T-helper 2 cell (primary cell): ENCODE measurements around the gene SLC26A6.

Source experiments
- DNase-seq, 5 experiments: peaks; one replicate each; pipeline versions ENCODE4 v3.0.0 to v3.0.0-alpha.2; 2012 to 2022

The SLC26A6 gene

DNA sequence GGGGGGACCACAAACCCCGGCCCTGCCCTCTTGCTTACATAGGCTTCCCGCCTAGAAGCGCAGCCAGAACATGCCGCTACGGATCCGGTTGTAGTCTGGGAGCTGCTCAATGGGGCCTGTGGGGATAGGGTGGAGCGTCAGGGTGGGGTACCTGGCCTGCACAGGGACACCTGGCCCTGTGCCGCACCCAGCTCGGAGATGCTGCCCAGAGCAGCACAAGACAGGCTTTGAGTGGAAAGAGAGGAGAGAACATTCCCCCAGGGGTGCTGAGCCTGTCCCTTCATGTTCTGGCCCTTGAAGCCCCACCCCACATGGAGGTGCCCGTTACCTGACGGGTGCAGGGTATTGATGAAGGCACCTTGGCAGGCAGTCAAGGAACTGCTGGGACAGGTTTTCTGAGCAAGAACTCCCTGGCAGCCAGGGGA is 36.2 kb downstream of the SLC26A6 start:
- no peak for DNase-seq

DNA sequence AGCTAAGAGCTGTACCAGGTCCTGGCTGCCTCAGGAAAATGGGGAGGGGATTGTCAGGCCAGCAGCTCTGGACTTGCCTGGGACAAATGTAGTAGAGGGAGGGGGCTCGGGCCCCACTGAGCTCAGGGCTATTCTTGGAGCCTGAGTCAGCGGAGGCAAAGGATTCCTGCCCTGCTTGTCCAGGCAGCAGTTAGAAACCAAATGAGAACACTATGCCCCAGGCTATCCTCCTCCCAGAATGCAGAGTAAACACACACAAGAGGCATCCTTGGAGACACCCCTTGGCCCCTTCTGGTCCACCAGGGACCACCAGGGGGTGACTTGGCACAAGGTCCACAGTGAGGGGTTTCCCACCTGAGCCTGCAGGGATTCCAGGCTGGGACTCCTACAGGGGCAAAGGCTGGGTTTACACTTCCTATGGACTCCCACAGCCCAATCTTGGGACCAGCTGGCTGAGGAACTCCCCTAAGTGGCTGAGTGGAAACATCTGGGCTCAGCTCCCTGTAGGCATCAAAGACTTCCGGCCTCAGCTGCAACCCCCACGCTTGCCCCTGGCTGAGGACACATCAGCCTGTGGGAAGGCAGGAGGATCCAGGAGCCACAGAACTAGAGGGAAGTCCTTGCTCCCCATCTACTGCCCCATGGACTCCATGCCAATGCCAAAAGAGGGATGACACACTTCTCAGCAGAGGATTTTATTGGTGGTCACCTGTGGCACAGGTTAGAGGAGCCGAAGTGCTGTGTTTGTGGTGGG is 36.8 kb downstream of the SLC26A6 start:
- no peak for DNase-seq

- DNase-seq = no peak
These were observed 37.9 kb downstream of the SLC26A6 start for GRCh38 chr3:48597408-48597800.

GRCh38 chr3:48596676-48597407 is 38.4 kb downstream of the SLC26A6 start:
- no peak for DNase-seq

DNA sequence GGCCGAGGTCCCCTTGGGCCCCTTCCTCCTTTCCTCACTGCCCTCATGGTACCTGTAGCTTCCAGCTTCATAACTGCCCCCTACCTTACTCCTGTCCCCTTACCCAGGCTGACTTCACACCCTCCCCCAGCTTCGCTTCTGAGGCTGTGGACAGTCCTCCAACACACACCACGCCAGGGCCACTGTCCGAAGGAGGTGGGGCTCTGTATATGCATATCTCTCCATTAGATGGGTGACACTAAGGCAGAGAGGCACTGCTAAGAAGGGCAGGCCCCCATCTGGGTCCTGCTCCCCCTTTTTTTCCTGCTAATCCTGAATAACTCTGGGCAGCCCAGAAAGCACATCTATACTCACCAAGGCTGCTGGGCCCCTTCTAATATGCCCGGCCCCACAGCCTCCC is 39.1 kb downstream of the SLC26A6 start:
- DNase-seq = no peak

DNA sequence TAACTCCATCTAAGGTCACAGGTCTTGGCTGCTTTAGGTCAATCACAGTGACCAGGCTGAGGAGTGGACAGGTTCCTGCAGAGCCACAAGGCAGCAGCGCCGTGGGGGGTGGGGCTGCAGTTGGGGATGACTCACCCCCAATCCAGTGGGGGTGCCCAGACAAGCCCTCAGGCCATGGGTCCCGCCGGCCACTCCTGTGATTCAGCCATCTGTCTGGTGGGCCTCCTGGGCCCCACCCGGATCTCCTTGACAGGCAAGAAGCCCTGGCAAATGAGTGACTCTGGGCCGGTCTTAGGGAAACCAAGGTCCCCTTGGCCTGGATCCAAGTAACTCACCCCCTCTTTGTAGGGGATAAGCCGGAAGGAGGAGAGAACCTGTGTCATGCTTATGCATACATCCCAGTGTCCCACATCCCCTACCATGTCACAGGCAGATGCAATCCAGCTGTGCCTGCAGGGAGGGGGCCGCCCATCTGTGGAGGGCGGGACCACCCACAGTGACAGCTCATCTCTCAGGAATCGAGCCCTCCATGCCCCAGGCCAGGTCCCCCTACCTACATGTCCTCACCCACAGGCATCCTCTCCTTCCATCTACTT is 39.6 kb downstream of the SLC26A6 start:
- DNase-seq = no peak

DNA sequence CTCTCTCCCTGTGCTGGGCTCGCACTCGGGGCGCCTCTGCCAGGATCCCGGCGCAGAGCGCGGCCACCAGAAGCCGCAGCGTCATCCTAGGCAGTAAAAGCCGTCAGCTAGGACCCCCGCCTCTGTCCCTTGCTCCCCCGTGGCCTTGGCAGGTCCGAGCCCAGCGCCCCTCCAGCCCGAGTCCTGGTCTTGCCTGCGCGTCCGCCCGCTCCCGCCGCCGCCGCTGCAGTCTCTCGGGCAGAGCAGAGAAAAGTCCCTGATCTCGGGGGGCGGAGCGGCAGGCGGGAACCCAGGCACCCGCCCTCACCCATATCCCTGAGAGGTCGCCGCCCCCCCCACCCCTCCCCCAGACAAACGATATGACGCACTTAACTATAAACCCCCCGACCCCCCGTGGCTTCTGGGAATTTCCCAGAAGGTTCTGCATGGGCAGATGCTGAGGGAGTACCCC is 40.2 kb downstream of the SLC26A6 start, which contains the start of gene COL7A1:
Gene COL7A1, minus strand, starts transcription at position 255 of the 451 bp plus-strand sequence. Its CDS starts 170 bp downstream, at position 85.
- no peak for DNase-seq

- no peak for DNase-seq
These were observed 40.7 kb downstream of the SLC26A6 start for GRCh38 chr3:48594417-48595049.

DNA sequence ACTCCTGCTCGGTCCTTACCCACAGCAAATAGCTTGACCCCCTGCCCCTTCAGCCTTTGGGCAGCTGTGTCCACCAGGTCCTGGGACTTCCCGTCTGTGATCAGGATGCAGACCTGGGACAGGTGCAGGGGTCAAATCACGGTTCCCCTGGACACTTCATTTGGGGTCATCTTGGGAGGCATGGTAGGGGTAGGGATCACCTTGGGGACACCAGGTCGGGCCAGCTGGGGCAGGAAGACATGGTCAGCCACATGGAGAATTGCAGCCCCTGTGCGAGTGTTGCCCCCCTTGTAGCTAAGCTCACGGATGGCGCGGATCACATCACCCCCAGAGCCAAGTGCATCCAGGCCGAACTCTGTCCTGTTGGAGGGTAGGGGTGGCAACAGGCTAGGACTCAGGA is 41.9 kb downstream of the SLC26A6 start:
- DNase-seq = no peak

DNA sequence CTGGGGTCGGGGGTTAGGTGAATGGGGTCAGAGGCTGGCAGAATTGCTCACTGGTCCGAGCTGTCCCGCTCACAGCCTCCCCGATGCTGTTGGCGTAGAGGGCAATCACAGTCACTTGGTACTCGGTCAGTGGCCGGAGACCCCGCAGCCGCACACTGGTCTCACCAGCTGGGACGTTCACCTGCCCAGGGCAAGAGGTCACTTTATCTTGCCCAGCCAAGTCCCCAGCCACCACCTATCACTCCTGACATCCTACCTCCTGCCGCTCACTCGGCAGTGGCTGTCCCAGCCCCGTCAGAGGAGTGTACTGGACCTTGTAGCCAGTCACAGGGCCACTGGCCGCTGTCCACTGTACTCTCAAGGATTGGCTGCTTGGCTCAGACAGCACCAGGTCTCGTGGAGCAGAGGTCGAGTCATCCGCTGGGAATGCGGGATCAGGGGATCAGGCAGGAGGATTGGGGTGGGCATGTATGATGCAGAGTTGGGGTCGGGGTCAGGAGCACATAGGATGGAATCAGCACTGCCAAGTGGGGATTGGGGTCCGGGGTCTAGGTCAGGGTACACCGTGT is 42.7 kb downstream of the SLC26A6 start:
- no peak for DNase-seq

GRCh38 chr3:48591886-48592518 is 43.3 kb downstream of the SLC26A6 start:
- no peak for DNase-seq

- no peak for DNase-seq
These were observed 43.8 kb downstream of the SLC26A6 start for GRCh38 chr3:48591436-48591835.

GRCh38 chr3:48588230-48588629 is 47.0 kb downstream of the SLC26A6 start:
- no peak for DNase-seq

- no peak for DNase-seq
These were observed 47.6 kb downstream of the SLC26A6 start for GRCh38 chr3:48587686-48588085.

DNA sequence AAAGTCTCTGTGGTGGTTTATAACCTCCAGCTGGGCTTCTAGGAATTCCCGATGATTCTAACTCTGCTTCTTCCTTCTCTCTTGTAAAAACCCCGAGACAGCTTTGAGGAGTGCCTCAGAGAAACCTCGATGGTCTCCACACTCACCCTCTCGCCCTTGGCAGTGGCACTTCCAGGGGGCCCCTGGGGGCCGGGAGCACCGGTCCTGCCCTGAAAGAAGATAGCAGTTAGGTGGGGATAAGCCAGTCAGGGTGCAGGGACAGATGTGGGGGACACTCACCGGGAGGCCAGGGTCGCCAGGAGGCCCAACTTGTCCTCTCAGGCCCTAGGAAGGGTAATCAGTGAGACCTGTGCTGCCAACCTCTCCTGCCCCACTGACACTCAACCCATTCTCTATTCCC is 49.9 kb downstream of the SLC26A6 start:
- no peak for DNase-seq

- no peak for DNase-seq
These were observed 50.4 kb downstream of the SLC26A6 start for GRCh38 chr3:48584836-48585235.

DNA sequence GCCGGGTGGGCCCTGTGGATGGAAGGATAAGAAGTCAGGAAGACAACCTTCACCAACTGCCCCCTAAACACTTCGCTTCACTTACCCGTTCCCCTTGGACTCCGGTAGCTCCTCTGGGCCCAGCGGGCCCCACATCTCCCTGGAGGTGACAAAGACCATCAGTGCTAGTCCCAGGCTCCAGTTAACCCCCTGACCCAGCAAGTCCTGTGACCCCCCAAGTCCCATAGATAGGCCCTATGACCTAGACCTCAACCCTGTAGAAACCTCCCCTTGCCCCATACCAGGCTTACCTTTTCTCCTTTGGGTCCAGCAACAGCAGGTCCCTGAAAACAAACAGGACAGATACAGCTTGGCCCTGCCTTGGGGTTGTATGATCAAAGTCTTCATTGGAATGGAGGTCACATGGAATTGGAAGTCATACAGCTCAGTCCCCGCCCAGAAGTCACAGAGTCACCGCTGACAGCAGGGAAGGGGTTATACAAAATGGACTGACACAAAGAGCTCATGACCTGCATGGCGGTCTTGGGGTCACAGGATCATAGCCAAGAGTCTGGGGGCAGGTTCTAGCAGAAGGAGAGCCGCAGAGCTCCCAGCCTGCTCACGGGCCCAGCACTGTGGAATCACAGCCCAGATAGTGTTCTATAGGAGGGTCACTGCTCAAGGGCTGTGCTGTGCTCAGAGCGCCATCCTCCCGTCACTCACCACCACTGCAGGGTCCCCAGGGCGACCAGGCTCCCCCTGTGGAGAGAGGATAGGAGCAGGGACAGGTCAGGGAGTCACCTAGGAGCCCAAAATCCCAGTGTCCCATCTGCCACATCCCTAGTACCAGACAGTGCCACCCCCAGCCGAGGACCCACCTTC is 53.4 kb downstream of the SLC26A6 start:
- DNase-seq = no peak

DNA sequence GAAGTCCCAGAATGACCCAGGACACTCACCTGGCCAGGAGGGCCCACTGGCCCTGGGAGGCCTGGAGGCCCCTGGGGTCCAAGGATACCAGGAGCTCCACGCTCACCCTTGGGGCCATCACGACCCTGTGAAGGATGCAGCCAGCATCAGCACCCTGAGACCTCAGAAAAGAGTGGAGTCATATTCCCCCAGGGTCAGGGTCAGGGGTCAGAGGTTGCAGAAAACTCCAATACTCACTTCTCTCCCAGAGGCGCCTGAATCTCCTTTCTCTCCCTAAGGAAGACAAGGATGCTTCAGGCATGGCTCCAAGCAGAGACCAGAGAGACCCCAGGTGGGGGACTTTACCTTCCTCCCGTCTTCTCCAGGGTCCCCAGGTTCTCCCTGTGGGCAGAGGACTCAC is 58.6 kb downstream of the SLC26A6 start:
- no peak for DNase-seq
